Lower leg skin (tissue), 3 donors: ENCODE results near the gene PIM3.

Source experiments
- CTCF ChIP-seq, 3 donors: fragments of 450-650 bp; IDR thresholded peaks; one replicate each; pipeline ENCODE4 v1.5.1; 2016; ENCODE audit warnings: antibody characterized with exemption in 3 of 3, mild to moderate bottlenecking in 3 of 3, moderate library complexity in 2 of 3
- POLR2A ChIP-seq, 2 donors: fragments of 450-650 bp; IDR thresholded peaks; one replicate each; pipeline ENCODE4 v1.6.1; 2016 to 2017; ENCODE audit warnings: antibody characterized with exemption in 2 of 2, mild to moderate bottlenecking in 1 of 2, moderate library complexity in 1 of 2

- TF ChIP-seq CTCF (IDR thresholded peaks at IDR 0.05) (no peak), POLR2A (IDR thresholded peaks at IDR 0.05) (no peak)
These were observed 17.8 kb upstream of the PIM3 start for GRCh38 chr22:49942565-49943404.
